HG03159 (cell line): ENCODE measurements around the gene NINL.
"Not testable (repeated sequence)": the region's sequence is repeated elsewhere in the genome, so short reads cannot be mapped to it uniquely, and the experiment has no call there.

Experiments used
- ATAC-seq: cut with Tn5 transposase; IDR thresholded peaks from one replicate; pipeline ENCODE4 v1.9.1; 2021; ENCODE audit warnings: mild to moderate bottlenecking, moderate library complexity; ENCODE audit not compliant: unreplicated experiment

The NINL gene

DNA sequence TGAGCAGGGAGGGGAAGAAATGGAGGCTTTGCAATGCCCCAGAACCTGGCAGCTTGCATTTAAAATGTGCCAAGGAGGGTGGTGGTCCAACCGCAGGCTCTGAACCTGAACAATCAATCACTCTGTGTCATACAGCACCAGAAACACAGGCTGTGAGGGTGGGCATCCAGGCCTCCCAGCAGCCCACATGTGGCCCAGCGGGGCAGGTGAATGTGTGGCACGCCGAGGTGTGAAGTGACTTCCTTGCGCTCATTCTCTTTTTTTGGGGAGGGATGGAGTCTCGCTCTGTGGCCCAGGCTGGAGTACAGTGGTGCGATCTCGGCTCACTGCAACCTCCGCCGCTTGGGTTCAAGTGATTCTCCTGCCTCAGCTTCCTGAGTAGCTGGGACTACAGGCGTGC, 97.4 kb downstream of the NINL start:
- ATAC-seq = no peak

GRCh38 chr20:25487306-25487705, 98.0 kb downstream of the NINL start:
- ATAC-seq = no peak

DNA sequence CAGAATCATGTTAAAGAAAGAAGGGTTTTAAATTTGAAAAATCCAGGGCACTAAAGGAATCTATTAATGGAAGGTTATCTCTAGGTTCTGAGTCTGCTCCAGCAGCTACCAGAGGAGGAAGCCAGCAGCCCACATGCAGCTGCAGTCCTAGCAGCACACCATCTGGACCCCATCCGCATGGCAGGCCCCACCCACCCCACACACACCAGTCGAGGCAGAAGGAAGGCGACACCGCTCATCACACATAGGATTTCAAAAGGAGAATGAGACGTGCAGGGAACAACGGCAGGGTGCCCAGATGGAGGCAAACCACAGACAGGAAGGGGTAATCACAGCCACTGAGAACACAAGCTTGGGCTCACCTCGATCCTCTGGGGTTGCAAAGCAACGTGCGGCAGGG, 99.0 kb downstream of the NINL start:
- ATAC-seq = no peak

DNA sequence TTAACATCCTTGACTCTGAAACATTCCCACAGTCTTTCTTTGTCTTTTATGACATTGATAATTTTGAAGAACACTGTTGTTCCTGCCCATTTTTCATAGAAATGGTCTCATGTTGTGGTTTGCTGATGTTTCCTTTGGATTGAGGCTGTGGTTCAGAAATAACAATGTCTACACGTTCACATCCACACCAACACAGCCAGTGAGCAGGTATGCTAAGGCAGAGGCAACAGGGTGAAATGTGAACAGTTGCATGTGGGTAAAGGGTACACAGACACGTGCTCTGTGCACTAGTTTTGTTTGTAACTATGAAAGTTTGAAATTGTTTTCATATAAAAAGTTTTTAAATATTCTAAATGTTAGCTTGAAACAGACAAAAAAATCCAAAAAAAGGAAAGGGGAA, 99.5 kb downstream of the NINL start:
- no peak for ATAC-seq

DNA sequence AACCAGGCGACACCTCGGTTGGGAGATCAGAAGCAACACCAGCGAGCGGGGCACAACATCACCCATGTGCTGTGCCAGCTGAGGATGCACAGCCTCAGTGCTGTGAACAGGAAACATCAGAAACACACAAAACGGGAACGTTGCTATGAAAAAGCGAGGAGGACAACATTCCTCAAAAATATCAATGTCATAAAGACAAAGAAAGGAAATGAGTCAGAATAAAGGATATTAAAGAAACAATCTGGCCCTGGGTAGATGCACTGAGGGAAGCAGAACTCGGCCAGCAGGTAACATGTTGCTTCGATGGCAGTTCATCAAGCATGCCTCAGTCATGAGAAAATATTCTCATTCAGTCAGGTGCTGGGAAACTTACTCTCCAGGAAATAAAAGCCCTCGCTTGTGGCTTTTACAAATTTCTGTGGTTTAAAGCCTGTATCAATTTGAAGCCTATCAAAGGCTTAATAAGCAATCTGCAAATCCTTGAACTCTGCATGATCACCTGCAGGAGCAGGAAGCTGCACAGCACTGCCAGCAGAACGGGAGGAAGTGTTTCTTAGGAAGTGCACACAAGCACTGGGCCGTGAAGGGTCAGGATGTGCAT, 100.3 kb downstream of the NINL start:
- no peak for ATAC-seq

GRCh38 chr20:25484224-25484846, 101.0 kb downstream of the NINL start:
- no peak for ATAC-seq

DNA sequence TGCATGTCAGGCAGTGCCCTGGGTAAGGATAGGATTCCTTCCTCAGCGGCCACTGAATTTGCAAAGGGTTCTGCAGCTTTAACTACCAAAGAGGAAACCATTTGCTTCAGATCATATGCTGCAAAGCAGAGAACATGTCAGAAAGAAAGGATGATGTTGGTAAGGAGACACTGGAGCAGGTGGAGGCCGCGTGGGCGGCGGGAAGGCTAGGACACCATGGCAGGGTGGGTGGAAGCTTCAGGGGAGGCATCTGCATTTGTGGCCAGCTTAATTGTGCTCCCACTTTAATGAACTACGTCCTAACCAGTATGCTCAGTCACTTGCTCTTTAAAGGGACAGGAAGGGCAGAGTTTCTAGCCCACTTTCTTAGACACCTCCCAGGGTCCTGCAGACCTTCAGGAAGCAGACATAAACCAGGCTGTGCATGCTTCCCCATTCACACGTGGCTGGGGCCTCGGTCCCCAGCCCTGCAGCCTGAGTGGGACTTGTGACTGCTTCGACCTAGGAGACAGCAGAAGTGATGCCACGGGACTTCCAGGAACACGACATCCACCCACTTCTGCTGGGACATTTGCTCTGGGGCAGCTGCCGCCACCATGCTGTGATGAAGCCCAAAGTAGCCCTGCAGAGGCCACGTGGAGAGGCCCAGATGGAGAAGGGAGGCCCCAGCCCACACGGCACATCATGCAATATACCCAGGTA, 101.7 kb downstream of the NINL start:
- no peak for ATAC-seq

- no peak for ATAC-seq
Observed at GRCh38 chr20:25481918-25482253, 103.4 kb downstream of the NINL start.

DNA sequence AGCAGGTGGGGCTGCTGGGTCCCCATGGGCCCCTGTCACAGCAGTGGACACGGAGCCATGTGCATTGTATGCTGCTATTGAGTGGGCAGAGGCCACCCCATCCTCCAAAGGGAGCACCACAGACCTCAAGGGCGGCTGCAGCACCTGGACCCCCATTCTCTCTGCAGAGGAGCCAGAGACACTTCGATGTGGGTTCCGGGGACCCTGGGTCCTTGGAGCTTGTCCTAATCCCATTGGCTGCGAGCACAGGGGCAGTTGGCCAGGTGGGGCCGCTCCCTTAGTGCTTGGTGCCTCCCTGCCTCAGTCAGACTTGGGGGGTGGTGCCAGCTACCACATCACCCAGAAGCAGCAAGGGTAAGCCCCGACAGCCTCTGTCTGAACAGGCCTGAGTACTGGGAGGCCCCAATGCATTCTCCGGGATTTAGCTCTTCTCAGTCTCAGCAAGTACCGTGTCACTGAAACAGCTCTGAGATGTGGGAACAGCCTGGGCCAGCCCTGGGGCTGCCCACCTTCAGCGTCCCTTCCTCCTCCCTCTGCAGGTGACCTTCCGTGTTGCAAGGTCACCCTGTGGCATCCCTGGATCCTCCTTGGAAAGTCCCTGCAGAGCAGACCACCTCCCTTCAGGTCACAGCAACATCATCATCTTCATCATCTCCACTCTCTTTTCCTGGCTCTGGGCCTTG, 104.0 kb downstream of the NINL start:
- ATAC-seq = no peak

GRCh38 chr20:25480797-25481196, 104.5 kb downstream of the NINL start:
- ATAC-seq = no peak

GRCh38 chr20:25480156-25480555, 105.2 kb downstream of the NINL start:
- no peak for ATAC-seq

DNA sequence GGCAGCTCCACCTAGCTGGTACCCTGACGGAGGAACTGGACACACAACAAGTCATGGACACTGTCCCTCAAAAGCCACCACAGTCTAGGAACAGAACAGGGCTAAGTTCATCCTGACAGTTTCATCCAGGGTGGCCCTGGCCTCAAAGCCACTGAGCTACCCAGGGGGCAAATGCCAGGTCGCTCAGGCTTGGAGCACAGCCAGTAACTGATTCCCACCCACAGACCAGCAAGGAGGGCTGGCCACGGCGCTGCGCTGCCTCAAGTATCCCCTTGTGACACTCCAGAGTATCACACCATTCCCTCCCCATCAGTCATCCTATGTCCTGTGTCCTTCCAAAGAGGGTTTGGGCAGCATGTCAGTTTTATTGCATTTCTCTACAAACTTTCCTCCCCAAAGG, 105.7 kb downstream of the NINL start:
- no peak for ATAC-seq

DNA sequence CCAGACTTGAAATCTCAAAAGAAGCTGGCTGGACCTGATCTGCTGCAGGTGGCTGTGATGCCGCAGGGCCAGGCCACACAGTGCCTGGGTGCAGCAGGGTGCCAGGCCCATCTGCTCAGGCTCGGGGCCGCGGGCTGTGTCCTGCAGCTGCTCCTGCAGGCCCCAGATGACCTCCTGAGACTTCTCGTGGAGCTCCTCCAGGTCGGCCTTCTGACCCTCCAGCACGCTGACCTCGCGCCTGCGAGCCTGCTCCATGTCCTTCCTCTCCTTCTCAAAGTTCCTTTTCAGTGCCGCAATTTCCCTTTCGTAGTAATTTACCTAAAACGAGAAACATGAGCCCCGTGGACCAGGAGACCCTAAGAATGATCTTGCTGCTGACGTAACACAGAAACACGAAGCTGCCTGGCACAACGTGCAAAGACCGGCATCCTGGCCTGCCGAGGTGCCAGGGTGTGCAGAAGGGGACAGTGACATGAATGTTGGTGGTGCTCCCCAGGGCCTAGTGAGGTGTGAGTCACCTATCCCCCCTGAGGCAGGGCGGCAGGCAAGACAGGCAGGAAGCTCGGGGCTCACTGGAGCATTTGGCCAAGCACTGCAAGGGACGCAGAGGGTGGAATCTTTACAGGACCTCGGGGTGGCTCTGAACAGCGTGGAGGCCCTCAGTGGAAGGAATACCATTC, 106.3 kb downstream of the NINL start:
- no peak for ATAC-seq

- no peak for ATAC-seq
Observed at GRCh38 chr20:25477014-25477882, 108.1 kb downstream of the NINL start.

GRCh38 chr20:25476106-25477013, 109.0 kb downstream of the NINL start:
- no peak for ATAC-seq

- not testable (repeated sequence) for ATAC-seq
Observed at GRCh38 chr20:25473297-25473696, 112.0 kb downstream of the NINL start.

GRCh38 chr20:25471020-25471419, 114.3 kb downstream of the NINL start:
- ATAC-seq = no peak

GRCh38 chr20:25470045-25470444, 115.3 kb downstream of the NINL start:
- no peak for ATAC-seq

- ATAC-seq = no peak
Observed at GRCh38 chr20:25469558-25469957, 115.8 kb downstream of the NINL start.
